Measurements from ENCODE around the gene CFAP46. TPM values are rescaled to one million over a fixed set of nuclear protein-coding genes. Genes with fewer than 3 reads are reported as not detected.

CFAP46 gene
- total and polyA plus RNA-seq, 2 donors (not counting 1 experiment from before 2014, with no cell fraction given) = 0.07 TPM; not detected in 1

DNA sequence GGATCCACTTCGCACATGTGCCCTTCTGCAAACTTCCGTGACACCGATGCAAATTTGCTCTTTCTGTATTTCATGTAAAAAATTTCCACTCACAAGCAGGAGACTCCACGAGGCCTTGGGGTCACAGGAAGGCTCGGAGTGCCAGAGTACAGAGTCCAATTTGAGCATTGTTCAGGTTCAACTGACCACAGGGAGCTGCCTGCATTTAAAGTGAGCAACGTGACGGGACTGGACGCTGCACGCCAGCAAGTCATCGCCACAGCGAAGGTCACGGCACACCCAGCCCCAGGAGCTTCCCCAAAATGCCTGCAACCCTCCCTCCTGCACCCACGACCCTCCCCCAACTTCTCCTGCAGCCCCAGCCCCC is 115.0 kb downstream of the CFAP46 start:
- ATAC-seq (ENCODE audit: low read depth) (no peak), DNase-seq (no peak)
- no peaks in the 10 kb centered on the region for H3K36me3 ChIP-seq (replicated peaks in 1 of 2; ENCODE audit: control extremely low read depth in 1 of 2, control insufficient read depth in 1 of 2, extremely low read depth in 1 of 2, insufficient read depth in 2 of 2, low read length in 1 of 2)
- Mint-ChIP-seq H3K27ac (no peak overlapping the region), H3K27me3 (no peaks in the 10 kb centered on the region), H3K4me3 (no peak overlapping the region), H3K9me3 (ENCODE audit: insufficient read depth) (no peaks in the 10 kb centered on the region), H3K4me1 (no peaks in the 10 kb centered on the region)
- H3K27ac ChIP-seq (ENCODE audit: low read length in 2 of 2) = no peak overlapping the region
- ChIA-PET CTCF (no interaction called here), POLR2A (no interaction called here)
- no peaks in the 10 kb centered on the region for H4K20me1 ChIP-seq (ENCODE audit: control insufficient read depth, insufficient read depth, low read length, poor library complexity, severe bottlenecking)
- no peak overlapping the region for H3K4me3 ChIP-seq (ENCODE audit: control extremely low read depth in 1 of 5, extremely low read depth in 1 of 5, insufficient read depth in 1 of 5, low read depth in 2 of 5, low read length in 4 of 5)
- intact Hi-C loops (cut with micrococcal nuclease) = no loop called here
- H3K79me2 ChIP-seq (ENCODE audit: control insufficient read depth, insufficient read depth, low read length) = no peaks in the 10 kb centered on the region
- 84% methylated on average over 11 of the region's 13 CpGs for WGBS (ENCODE audit: insufficient coverage)
- H3K9ac ChIP-seq (ENCODE audit: low read length) = no peak overlapping the region
- H3K27me3 ChIP-seq (replicated peaks in 1 of 4; ENCODE audit: control extremely low read depth in 1 of 4, control insufficient read depth in 3 of 4, insufficient read depth in 4 of 4, low read length in 3 of 4) = no peaks in the 10 kb centered on the region
- H2AFZ ChIP-seq (ENCODE audit: insufficient read depth, low read depth, low read length, poor library complexity, severe bottlenecking) = no peak overlapping the region
- peaks cover 0 to 17% (median 0%) of the 10 kb centered on the region in 3 donors for H3K9me3 ChIP-seq (ENCODE audit: control extremely low read depth in 1 of 3, control insufficient read depth in 2 of 3, insufficient read depth in 1 of 3, low read length in 2 of 3)
- TF ChIP-seq, protein P1, sequence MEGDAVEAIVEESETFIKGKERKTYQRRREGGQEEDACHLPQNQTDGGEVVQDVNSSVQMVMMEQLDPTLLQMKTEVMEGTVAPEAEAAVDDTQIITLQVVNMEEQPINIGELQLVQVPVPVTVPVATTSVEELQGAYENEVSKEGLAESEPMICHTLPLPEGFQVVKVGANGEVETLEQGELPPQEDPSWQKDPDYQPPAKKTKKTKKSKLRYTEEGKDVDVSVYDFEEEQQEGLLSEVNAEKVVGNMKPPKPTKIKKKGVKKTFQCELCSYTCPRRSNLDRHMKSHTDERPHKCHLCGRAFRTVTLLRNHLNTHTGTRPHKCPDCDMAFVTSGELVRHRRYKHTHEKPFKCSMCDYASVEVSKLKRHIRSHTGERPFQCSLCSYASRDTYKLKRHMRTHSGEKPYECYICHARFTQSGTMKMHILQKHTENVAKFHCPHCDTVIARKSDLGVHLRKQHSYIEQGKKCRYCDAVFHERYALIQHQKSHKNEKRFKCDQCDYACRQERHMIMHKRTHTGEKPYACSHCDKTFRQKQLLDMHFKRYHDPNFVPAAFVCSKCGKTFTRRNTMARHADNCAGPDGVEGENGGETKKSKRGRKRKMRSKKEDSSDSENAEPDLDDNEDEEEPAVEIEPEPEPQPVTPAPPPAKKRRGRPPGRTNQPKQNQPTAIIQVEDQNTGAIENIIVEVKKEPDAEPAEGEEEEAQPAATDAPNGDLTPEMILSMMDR (IDR thresholded peaks at IDR 0.05) = no peak
- TF ChIP-seq EZH2 (IDR thresholded peaks at IDR 0.05; ENCODE audit: borderline replicate concordance, insufficient read depth, low read depth, low read length, poor library complexity, severe bottlenecking) = no peak
- H3K4me2 ChIP-seq (replicated peaks; ENCODE audit: low read depth, low read length, poor library complexity, severe bottlenecking) = no peak overlapping the region
- no peaks in the 10 kb centered on the region for H3K4me1 ChIP-seq (ENCODE audit: control insufficient read depth in 2 of 2, insufficient read depth in 2 of 2, low read length in 2 of 2)

- Mint-ChIP-seq H3K27ac (no peak overlapping the region), H3K4me1 (no peaks in the 10 kb centered on the region), H3K9me3 (ENCODE audit: insufficient read depth) (no peaks in the 10 kb centered on the region), H3K27me3 (no peaks in the 10 kb centered on the region), H3K4me3 (no peak overlapping the region)
- POLR2A ChIA-PET = no interaction called here
- no peak overlapping the region for H3K4me2 ChIP-seq (replicated peaks; ENCODE audit: low read depth, low read length, poor library complexity, severe bottlenecking)
- intact Hi-C loops (cut with micrococcal nuclease) = no loop called here
- H3K9me3 ChIP-seq (ENCODE audit: control extremely low read depth in 1 of 3, control insufficient read depth in 2 of 3, insufficient read depth in 1 of 3, low read length in 2 of 3) = peaks cover 0 to 23% (median 0%) of the 10 kb centered on the region in 3 donors
- CTCF ChIA-PET = no interaction called here
- H3K9ac ChIP-seq (ENCODE audit: low read length) = no peak overlapping the region
- H3K36me3 ChIP-seq (replicated peaks in 1 of 2; ENCODE audit: control extremely low read depth in 1 of 2, control insufficient read depth in 1 of 2, extremely low read depth in 1 of 2, insufficient read depth in 2 of 2, low read length in 1 of 2) = no peaks in the 10 kb centered on the region
- no peak overlapping the region for H3K27ac ChIP-seq (ENCODE audit: low read length in 2 of 2)
- no peaks in the 10 kb centered on the region for H3K4me1 ChIP-seq (ENCODE audit: control insufficient read depth in 2 of 2, insufficient read depth in 2 of 2, low read length in 2 of 2)
- WGBS (ENCODE audit: insufficient coverage) = 96% methylated on average over 32 of the region's 36 CpGs
- ATAC-seq (ENCODE audit: low read depth) (no peak), DNase-seq (no peak)
- TF ChIP-seq, protein P1 (IDR thresholded peaks at IDR 0.05) = no peak
- TF ChIP-seq EZH2 (IDR thresholded peaks at IDR 0.05; ENCODE audit: borderline replicate concordance, insufficient read depth, low read depth, low read length, poor library complexity, severe bottlenecking) = no peak
- no peaks in the 10 kb centered on the region for H3K79me2 ChIP-seq (ENCODE audit: control insufficient read depth, insufficient read depth, low read length)
- H3K4me3 ChIP-seq (ENCODE audit: control extremely low read depth in 1 of 5, extremely low read depth in 1 of 5, insufficient read depth in 1 of 5, low read depth in 2 of 5, low read length in 4 of 5) = no peak overlapping the region
- no peaks in the 10 kb centered on the region for H4K20me1 ChIP-seq (ENCODE audit: control insufficient read depth, insufficient read depth, low read length, poor library complexity, severe bottlenecking)
- H3K27me3 ChIP-seq (replicated peaks in 1 of 4; ENCODE audit: control extremely low read depth in 1 of 4, control insufficient read depth in 3 of 4, insufficient read depth in 4 of 4, low read length in 3 of 4) = no peaks in the 10 kb centered on the region
- no peak overlapping the region for H2AFZ ChIP-seq (ENCODE audit: insufficient read depth, low read depth, low read length, poor library complexity, severe bottlenecking)
Measured at GRCh38 chr10:132826524-132827422, 115.6 kb downstream of the CFAP46 start.
